D341Med (cell line): ENCODE results near the gene ABHD12B.
"Not testable (repeated sequence)": the region's sequence is repeated elsewhere in the genome, so short reads cannot be mapped to it uniquely, and the experiment has no call there.

Experiments
- DNase-seq: peaks from one replicate; pipeline ENCODE4 v3.0.0; 2012; ENCODE audit warnings: low spot score

Gene ABHD12B

DNA sequence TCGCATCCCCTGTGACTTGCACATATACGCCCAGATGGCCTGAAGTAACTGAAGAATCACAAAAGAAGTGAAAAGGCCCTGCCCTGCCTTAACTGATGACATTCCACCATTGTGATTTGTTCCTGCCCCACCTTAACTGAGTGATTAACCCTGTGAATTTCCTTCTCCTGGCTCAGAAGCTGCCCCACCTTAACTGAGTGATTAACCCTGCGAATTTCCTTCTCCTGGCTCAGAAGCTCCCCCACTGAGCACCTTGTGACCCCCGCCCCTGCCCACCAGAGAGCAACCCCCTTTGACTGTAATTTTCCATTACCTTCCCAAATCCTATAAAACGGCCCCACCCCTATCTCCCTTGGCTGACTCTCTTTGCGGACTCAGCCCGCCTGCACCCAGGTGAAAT lies 24.6 kb downstream of the ABHD12B start:
- DNase-seq: not testable (repeated sequence)

DNA sequence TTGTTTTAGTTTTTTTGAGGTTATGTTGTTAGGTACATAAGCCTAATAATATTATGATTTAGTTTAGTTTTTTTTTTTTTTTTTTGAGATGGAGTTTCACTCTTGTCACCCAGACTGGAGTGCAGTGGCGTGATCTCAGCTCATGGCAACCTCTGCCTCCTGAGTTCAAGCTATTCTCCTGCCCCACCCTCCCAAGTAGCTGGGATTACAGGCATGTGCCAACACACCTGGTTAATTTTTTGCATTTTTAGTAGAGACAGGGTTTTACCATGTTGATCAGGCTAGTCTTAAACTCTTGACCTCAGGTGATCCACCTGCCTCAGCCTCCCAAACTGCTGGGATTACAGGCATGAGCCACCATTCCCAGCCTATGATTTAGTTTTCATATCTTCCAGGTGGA lies 25.2 kb downstream of the ABHD12B start:
- DNase-seq: not testable (repeated sequence)

DNA sequence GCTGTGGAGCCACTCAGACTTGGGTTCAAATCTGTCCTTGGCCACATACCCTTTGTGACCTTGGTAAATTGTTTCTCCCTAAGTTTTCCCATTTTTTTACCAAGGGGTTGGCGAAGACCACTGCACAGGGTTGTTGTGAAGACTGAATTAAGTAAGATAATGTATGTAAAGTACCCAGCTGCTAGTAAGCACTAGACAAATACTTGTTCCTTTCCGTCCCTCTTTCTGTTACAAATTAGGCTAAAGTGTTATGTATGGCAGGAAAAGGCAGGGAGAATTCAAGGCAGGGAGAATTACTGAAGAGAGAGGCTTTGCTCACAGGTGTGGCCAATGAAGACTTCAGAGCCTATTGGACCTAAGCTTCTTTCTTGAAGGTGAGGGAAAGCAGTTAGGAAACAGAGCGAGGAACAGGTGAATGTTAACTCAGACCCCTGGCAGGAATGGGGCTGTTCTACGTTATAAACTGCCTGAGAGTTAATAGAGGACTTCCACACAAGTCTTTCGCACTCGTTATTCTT lies 25.9 kb downstream of the ABHD12B start:
- no peak for DNase-seq

DNA sequence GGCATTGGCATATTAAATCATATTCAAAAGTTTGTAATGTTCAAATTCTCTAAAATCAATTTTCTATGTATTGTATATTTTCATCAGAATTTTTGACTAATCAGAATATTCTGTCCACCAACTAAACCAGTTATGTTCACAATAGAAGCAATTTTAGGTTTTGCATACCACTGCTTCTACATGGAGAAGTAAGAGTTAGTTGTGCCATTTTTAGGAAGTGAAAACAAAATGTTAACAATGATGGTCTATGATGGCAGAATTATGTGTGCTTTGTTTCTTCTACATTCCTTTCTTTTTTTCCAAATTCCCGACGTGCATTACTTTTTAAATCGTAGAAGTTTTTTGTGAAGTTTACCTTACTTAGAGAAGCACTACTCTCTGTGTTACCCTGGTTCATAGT lies 29.5 kb downstream of the ABHD12B start:
- no peak for DNase-seq

DNA sequence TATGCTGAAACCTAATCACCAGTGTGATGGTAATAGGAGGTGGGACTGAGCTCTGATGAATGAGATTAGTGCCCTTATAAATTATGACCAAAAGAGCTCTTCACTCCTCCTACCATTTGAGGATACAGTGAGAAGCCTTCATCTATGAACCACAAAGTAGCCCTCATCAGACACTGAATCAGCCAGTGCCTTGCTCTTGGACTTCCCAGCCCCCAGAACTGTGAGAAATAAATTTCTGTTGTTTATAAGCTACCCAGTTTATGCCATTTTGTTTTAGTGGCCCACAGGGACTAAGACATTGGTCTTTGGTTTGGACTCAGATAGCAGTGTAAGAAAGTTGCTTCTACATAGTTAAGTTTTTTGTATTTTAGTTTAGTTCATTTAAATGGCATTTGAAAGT lies 32.9 kb downstream of the ABHD12B start:
- DNase-seq: no peak

DNA sequence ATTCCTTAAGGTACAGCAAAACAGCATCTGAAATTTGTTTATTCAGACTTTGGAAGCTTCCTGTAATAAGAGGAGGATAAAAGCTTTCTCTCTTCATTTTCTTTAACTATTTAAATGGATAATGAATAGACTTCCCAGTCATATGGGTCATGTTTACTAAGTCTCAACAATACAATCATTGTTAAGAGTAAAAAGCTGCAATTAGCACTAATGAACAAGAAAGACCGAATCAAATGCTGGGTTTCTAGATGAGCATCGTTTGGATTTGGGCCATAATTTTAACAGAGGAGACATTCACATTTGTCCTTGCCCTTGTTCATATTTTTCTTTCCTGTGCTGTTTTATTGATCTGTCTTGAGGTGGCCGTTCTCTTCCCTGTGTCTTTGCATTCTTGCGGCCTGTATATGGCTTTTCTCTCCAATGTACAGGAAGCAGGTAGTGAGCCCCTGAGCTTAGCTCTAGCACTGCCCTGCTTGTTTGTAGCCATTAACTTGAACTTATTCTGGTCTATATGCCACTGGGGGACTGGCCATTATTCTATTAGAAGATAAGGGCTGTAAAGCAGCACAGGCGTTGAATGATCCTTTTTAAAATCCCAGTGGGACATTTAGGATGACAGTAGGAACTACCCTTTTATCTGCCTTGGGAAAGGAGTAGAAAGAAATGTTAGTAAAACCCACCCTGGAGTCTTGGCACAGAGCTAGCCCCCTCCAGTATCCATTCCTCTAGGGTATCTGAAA lies 34.6 kb downstream of the ABHD12B start:
- no peak for DNase-seq

DNA sequence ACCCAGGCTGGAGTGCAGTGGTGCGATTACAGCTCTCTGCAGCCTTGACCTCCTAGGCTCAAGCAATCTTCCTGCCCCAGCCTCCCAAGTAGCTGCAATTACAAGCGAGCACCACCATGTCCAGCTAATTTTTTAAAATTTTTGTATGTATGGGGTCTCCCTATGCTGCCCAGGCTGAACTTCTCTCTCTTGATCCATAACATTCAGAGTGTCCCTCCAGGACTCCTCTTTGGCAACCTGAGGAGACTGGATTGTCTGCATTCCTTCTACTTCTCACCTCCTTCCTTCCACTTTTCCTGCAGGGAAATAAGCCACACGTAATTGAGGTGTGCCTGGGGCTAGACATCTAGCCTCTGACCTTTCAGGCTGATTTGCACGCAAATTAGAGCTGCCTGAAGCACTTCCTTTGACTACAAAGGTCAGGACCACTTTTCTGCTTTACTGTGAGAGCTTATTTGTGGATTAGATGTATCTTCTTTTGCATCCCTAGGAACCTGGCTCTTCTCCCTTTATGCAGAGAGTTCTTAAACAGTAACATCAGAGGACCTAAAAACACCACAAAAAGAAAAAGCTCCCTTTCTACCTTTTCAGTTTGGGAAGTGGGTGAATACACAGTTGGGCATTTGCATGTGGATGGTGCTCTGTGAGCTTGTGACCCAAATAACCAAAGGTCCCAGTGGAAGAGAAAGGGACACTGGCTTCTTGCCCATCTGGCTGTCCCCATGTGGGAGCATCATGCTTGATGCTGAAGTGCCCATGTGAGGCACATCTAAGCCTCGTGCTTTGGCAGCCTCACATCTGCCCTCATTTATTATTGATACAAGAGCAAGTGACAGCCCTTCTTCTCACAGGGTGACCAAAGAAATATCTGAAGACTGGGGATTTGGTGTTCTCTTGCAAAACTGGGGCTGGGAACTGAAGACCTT lies 38.9 kb downstream of the ABHD12B start:
- DNase-seq: no peak

DNA sequence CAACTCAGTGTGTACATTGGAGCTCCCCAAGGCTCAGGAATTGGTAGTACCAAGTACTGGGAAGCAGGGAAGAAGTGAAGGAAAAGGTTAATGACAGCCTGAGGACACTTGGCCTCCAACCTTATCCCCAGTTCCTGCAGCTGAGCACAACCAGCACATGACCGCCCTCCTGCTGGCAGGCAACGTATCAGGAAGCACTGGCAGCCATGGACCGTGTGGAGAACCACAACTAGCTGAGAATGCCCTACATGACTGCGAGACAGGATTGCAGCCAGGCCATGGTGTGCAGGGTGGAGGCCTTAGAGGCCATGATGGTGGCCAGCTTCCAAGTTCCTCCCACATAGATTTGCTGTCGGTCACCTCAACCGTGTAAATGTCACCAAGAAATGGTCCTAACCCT lies 45.6 kb downstream of the ABHD12B start:
- no peak for DNase-seq

DNA sequence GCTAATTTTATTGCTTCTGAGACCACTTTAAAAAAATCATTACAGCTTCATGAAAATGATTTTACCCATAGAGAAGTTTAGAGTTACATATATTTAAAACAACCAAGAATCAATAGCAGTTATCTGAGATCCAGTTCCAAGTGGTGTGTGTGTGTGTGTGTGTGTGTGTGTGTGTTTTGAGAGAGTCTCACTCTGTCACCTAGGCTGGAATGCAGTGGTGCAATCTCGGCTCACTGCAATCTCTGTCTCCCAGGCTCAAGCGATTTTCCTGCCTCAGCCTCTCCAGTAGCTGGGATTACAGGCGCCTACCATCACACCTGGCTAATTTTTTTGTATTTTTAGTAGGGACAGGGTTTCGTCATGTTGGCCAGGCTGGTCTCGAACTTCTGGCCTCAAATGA lies 47.7 kb downstream of the ABHD12B start:
- not testable (repeated sequence) for DNase-seq

DNA sequence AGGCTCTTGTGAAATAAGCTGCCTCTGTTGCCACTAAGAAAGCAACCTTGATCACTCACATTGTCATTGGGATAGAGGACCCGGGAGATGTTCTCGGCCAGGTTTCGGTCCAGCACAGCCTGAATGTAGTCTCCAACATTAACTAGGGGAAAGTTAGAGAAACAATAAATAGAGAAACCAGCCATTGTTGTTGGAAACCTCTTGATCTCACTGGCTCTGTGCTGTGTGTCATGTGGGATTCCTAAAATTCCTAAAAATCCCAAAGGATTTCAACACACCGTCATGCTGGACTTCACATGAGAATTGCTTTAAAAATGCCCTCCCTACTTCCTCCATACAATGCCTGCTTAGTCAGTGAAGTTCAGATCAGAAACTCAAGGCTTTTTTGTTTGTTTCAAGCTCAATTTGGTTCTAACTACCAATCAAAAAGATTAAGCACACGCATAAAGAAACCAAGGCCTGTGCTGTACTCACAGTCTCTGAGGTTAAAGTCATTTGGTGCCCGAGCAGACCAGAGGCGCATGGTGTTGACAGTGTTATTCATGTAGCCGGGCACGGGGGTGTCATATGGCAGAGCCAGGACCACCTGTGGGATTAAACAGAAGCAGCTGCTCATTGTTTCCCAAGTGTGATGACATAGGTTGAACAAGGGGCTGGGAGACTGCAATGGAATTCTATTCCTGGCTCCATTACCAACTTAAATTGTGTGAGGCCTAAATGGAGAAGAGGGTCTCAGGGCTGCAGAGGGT lies 48.8 kb downstream of the ABHD12B start:
- DNase-seq: no peak

DNA sequence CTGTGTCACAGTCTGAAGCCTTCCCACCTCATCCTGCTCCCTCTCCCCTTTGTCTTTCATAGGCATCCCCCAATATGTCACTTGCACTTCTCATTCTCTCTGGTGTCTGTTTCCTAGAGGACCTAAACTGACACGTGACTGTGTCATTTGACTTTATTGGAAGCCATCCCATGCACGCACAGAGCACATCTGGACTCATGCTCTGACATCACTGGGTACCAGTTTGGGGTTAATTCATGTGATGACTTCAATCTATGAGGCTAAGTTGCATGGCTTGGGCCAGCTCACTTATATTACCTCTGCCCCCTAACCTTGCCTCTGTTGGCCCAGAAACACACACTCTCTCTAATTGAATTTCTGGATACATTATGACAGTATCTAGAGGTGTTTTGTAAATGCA lies 51.0 kb downstream of the ABHD12B start:
- no peak for DNase-seq

DNA sequence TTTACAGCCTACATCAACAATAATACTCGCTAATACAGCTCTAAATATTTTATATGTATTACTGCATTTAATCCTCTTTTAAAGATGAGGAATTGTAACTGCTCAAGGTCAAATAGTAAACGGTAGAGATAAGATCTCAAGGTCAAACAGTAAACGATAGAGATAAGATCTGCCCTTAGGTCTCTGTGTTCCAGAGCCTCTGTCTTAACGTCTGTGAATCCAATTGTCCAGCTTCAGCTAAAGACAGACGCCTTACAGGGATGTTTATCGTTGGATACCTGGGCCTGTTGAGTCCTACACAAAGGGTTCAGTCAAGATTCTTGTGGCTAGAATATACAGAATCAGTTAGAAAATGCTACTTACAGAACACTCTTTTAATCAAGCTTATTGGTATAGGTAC lies 52.4 kb downstream of the ABHD12B start:
- DNase-seq: no peak

DNA sequence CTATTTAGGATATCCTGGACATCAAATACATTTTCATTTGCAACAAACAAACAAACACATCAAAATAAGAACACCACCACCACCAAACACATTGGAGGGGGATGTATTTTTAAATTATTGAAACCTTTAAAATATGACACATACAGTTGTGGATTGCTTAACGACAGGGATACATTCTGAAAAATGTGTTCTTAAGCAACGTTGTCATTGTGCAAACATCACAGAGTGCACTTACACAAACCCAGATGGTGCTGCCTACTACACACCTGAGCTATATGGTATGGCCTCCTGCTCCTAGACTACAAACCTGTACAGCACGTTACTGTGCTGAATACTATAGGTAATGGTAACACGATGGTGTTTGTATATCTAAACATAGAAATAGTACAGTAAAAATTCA lies 53.0 kb downstream of the ABHD12B start:
- DNase-seq: no peak

DNA sequence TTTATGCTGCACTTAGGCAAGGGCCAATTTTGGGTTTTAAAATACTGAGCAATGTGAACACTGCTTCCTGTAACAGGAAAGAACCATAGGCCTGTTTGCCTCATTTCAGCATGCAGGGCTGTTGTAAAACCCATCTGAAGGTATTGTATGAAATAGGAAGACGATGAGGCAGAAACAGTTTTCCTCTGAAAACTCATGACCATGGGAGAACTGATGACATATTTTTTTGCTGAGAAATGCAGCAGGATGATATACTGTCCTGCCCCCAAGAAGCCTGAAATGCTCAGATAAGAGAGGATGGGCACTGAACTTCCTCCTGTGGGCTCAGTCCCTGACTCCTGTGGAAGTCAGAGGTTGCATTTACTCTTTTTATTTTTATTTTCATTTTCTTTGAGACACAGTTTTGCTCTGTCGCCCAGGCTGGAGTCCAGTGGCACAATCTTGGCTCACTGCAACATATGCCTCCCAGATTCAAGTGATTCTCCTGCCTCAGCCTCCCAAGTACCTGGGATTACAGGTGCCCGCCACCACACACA lies 55.1 kb downstream of the ABHD12B start:
- DNase-seq: no peak

DNA sequence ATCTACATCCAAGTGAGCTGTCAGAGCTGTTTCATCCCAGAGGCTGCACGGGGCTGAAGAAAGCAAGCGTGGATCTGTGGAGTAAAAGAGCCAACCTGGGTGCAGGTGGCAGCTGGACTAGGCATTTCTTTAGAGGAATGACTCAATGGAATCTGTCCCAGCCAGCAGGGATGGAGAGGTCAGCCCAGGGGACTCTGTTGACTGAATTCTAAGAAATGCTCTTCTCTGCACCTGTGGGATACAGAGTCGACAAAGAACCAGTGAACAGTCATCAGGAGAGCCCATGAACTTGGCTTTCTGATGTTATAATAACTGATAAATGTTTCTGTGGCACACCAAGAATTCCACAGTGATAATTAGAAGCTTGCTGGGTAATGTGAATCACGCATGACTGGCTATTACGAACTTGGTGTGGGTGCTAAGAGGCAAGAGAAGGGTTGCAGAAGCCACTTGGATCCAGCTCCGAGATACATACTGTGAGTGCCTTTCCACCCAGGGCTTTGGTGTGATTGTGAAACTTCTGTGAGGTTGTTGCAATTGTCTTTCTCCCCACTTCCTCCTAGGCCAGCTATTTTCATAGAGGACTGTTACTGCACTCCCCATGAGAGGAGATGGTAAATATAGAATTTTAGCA lies 56.3 kb downstream of the ABHD12B start:
- no peak for DNase-seq

DNA sequence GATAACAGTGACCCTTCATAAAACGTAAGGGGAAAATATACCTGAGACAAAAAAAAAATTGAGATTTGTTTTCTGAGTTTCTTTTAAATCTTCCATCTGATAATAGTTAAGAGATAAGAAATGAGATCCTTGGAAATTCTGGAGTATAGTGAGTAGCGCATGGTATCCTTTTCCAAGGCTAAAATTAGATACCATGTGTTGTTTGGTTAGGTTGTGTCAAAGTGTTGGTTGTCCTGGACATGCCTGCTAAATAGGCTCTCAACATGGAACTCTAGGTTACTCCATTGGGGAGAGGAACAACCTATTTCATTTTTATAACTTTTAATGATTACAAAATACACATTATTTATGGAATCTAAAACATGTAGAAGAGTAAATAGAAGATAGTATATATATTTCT lies 57.7 kb downstream of the ABHD12B start:
- DNase-seq: no peak

DNA sequence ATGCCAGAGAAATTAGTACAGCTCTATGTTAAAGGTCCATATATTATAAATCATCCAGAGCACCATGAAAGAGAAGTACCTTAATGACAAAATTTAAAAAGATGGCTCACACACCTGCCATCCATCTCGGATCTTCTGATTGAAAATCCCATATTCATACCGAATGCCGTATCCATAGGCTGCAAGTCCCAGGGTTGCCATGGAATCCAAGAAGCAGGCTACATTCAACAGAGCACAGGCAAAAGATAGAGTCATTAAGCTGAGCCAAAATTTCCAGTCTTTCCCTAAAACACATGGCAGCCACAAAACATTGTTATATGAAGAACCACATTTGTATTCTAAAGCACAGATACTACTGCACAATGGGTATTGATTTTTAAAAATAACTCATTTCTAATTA lies 59.7 kb downstream of the ABHD12B start:
- DNase-seq: no peak

DNA sequence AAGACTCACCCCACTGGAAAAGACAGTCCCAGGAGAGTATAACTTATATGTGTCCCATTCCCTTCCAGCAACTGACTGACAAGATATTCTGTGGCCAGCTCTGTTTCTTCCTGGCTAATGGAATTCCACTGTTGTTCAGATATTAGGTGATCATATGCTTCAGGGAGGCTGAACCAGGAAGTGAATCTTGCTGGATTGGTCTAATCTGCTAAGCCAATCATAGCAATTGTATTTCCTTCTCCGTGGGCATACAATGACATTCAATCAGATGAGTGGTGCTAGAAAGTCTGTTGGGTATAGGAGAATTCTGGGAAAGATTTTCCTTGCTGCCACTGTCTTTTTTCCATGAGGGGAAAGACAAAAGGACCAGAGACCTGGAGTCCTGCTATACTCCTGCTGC lies 60.3 kb downstream of the ABHD12B start:
- DNase-seq: no peak

DNA sequence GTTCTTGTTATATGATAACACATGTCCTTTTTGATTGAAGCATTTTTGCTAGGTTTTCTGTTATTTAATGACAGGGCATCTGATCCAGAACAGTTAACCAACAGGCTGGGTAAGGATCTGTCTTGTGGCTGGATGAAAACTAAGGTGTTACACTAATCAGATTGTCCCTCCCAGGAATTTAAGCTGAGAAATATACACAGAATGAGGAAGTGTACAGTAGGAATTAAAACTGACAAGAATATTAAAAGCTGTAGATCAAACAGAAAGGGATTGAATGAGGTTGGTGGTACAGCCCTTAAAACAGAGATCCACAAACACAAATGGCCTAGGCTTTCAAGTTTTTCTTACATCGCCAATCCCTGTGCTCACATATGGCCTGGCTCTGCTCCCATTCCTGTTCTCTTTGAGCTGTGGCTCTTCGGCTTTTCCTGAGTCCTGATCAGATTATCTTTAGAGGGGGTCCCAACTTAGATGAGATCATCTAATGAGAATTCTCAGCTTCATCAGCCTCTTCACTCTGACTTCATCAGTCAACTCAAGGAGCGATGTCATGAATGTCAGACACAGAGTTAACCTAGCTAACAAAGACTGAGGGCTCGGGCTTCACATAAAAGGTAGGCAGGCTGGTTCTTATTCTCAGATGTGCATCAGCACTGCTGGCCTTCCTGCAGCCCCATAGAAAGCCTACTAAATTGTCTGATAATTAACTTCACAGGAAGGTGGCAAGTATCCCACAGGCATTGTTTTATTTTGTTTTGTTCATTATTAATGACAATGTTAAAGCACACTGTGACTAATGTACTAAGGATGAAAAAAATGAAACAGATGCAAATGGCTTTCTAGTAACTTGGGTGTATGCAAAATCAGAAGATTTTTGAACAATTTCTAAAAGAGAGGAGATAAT lies 61.0 kb downstream of the ABHD12B start:
- DNase-seq: no peak

DNA sequence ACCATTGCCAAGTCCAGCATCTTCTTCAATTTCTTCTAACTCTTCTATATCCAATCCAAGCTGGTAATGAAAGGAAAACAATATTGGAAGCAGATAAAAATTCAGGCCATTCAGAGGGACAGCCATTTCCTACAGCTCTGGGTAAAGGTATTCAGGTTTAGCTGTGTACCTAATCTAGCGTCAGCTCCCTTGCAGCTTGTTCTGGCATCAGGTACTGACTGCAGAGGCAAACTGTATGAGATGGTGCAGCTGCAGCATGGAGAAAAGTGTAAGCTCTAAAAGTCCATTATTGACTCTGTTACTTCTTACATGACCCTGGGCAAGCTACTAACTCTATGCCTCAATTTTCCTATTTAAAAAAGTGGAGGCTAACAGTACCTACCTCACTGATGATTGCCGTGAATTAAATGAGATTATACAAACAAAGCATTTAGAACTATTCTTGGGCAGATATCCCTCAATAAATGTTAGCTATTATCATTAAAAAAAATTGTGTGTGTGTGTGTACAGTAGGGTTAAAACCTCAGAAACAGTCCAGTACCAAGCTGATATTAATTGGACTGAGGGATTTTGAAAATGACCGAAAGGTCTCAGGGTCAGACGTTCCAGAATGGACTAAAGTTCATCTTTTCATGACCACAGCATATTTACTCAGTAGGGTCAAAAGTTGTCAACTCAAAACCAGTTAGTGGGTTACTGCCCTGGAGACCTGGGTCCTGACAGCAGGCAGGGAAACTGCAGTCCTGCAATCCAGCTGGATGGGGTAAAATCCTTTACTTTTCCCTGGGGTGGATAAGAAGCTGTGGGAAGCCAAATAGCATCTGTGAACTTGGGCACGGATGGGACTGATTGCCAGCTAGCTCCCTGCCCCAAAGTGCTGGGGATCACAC lies 63.5 kb downstream of the ABHD12B start:
- DNase-seq: no peak
